Ectodermal cell (in vitro differentiated cells): ENCODE measurements around the gene EFNA2.

Source experiments
- H3K27ac ChIP-seq: 2 replicates; pipeline ENCODE4 v1.7.0; 2013; ENCODE audit warnings: mild to moderate bottlenecking, low read depth, low read length; ENCODE audit not compliant: insufficient read depth, poor library complexity, severe bottlenecking
- H3K27me3 ChIP-seq: 2 replicates; pipeline ENCODE4 v1.7.0; 2013; ENCODE audit warnings: mild to moderate bottlenecking, low read length; ENCODE audit not compliant: insufficient read depth, control insufficient read depth, poor library complexity, severe bottlenecking
- H3K36me3 ChIP-seq: one replicate; pipeline ENCODE4 v1.7.0; 2013; ENCODE audit warnings: low read length; ENCODE audit not compliant: control insufficient read depth, insufficient read depth
- H3K4me1 ChIP-seq: one replicate; pipeline ENCODE4 v1.7.0; 2013; ENCODE audit warnings: low read length; ENCODE audit not compliant: control insufficient read depth, insufficient read depth
- H3K4me3 ChIP-seq: 2 replicates; pipeline ENCODE4 v1.7.0; 2013; ENCODE audit warnings: low read depth, low read length, control low read depth; ENCODE audit not compliant: insufficient read depth
- H3K9me3 ChIP-seq: 2 replicates; pipeline ENCODE4 v1.7.0; 2013; ENCODE audit warnings: mild to moderate bottlenecking, low read length, moderate library complexity; ENCODE audit not compliant: control insufficient read depth
- WGBS, 2 experiments: methylation state at CpG; one replicate each; pipeline ENCODE4 v1.1.7; 2013; ENCODE audit warnings: missing lambda C conversion rate in 2 of 2; 5-methylcytosine and 5-hydroxymethylcytosine counted together

EFNA2 gene

GRCh38 chr19:1249298-1249989 lies 36.2 kb upstream of the EFNA2 start:
- Histone ChIP-seq H3K4me1 (peaks cover 20% of the 10 kb centered on the region), H3K4me3 (peak overlapping the region; percentile 79), H3K27ac (peak overlapping the region; percentile 97), H3K9me3 (no peaks in the 10 kb centered on the region), H3K27me3 (no peaks in the 10 kb centered on the region), H3K36me3 (peaks cover 29% of the 10 kb centered on the region)
- WGBS, 2 experiments: 0% methylated on average over 102 of the region's 102 CpGs

GRCh38 chr19:1249990-1250436 lies 35.7 kb upstream of the EFNA2 start:
- no peaks in the 10 kb centered on the region for H3K27me3 ChIP-seq
- peaks cover 20% of the 10 kb centered on the region for H3K4me1 ChIP-seq
- peak overlapping the region; percentile 79 for H3K4me3 ChIP-seq
- H3K9me3 ChIP-seq: no peaks in the 10 kb centered on the region
- whole genome bisulfite sequencing, 2 experiments: 0% methylated on average over 67 of the region's 67 CpGs
- H3K36me3 ChIP-seq: peaks cover 35% of the 10 kb centered on the region
- H3K27ac ChIP-seq: peak overlapping the region; percentile 64

GRCh38 chr19:1250437-1251260 lies 35.0 kb upstream of the EFNA2 start:
- Histone ChIP-seq H3K4me3 (peak overlapping the region; percentile 79), H3K36me3 (peaks cover 41% of the 10 kb centered on the region), H3K9me3 (no peaks in the 10 kb centered on the region), H3K27me3 (no peaks in the 10 kb centered on the region), H3K27ac (peak overlapping the region; percentile 88), H3K4me1 (peaks cover 24% of the 10 kb centered on the region)
- 0% methylated on average over 86 to 89 of the region's 90 CpGs for WGBS, 2 experiments

- Histone ChIP-seq H3K36me3 (peaks cover 49% of the 10 kb centered on the region), H3K27me3 (no peaks in the 10 kb centered on the region), H3K27ac (peak overlapping the region; percentile 88), H3K4me3 (peak overlapping the region; percentile 79), H3K4me1 (peaks cover 27% of the 10 kb centered on the region), H3K9me3 (no peaks in the 10 kb centered on the region)
- WGBS, 2 experiments: 3 to 5% methylated on average over 41 of the region's 41 CpGs
Measured at GRCh38 chr19:1251330-1252220, 34.1 kb upstream of the EFNA2 start.

GRCh38 chr19:1252221-1252820 lies 33.4 kb upstream of the EFNA2 start:
- peaks cover 55% of the 10 kb centered on the region for H3K36me3 ChIP-seq
- H3K4me3 ChIP-seq: peak overlapping the region; percentile 79
- H3K4me1 ChIP-seq: peaks cover 31% of the 10 kb centered on the region
- WGBS, 2 experiments: 45 to 48% methylated on average over 26 to 30 of the region's 30 CpGs
- no peaks in the 10 kb centered on the region for H3K9me3 ChIP-seq
- no peaks in the 10 kb centered on the region for H3K27me3 ChIP-seq
- H3K27ac ChIP-seq: peak overlapping the region; percentile 36

GRCh38 chr19:1252821-1253513 lies 32.7 kb upstream of the EFNA2 start:
- Histone ChIP-seq H3K4me3 (peak overlapping the region; percentile 79), H3K9me3 (no peaks in the 10 kb centered on the region), H3K27me3 (no peaks in the 10 kb centered on the region), H3K4me1 (peaks cover 34% of the 10 kb centered on the region), H3K27ac (no peak overlapping the region), H3K36me3 (peaks cover 55% of the 10 kb centered on the region)
- 70 to 76% methylated on average over 26 of the region's 26 CpGs for WGBS, 2 experiments

- Histone ChIP-seq H3K36me3 (peaks cover 55% of the 10 kb centered on the region), H3K27ac (no peak overlapping the region), H3K4me3 (no peak overlapping the region)
Measured at GRCh38 chr19:1253514-1254080, 32.1 kb upstream of the EFNA2 start.

GRCh38 chr19:1254081-1254527 lies 31.6 kb upstream of the EFNA2 start:
- Histone ChIP-seq H3K27me3 (no peaks in the 10 kb centered on the region), H3K4me3 (no peak overlapping the region), H3K27ac (no peak overlapping the region)

More at GRCh38 chr19:1253514-1254080, 32.1 kb upstream of the EFNA2 start:
- H3K27me3 ChIP-seq: no peaks in the 10 kb centered on the region
- H3K9me3 ChIP-seq: no peaks in the 10 kb centered on the region
- H3K4me1 ChIP-seq: peaks cover 38% of the 10 kb centered on the region
- WGBS, 2 experiments: 94 to 95% methylated on average over 23 of the region's 23 CpGs

More at GRCh38 chr19:1254081-1254527, 31.6 kb upstream of the EFNA2 start:
- Histone ChIP-seq H3K4me1 (peaks cover 42% of the 10 kb centered on the region), H3K36me3 (peaks cover 55% of the 10 kb centered on the region), H3K9me3 (no peaks in the 10 kb centered on the region)
- WGBS, 2 experiments: 96 to 97% methylated on average over 37 of the region's 37 CpGs
